HG02610 (cell line): ENCODE data around the gene PLK5.
"Not testable (repeated sequence)": the region's sequence is repeated elsewhere in the genome, so short reads cannot be mapped to it uniquely, and the experiment has no call there.

Experiments used
- ATAC-seq: cut with Tn5 transposase; IDR thresholded peaks from one replicate; pipeline ENCODE4 v1.9.1; 2021; ENCODE audit warnings: mild to moderate bottlenecking, moderate library complexity; ENCODE audit not compliant: unreplicated experiment

Gene PLK5

DNA sequence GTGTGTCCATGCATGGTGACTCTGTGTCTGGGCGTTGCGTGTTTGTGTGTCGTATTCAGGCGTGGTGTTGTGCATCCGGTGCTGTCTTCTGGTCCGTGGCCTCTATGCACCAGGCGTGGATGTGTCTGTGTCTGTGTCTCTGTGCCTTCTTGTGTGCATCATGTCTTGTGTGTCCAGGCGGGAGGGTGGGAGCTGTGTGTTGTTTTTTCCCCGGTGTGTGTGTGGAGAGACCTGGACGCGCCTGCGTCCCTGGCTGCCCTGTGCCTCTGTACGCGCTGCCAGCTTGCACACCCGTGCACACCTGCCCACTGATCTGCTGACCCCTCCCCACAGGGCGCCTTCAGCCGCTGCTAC is 1.1 kb downstream of the PLK5 start:
- ATAC-seq, result no peak

DNA sequence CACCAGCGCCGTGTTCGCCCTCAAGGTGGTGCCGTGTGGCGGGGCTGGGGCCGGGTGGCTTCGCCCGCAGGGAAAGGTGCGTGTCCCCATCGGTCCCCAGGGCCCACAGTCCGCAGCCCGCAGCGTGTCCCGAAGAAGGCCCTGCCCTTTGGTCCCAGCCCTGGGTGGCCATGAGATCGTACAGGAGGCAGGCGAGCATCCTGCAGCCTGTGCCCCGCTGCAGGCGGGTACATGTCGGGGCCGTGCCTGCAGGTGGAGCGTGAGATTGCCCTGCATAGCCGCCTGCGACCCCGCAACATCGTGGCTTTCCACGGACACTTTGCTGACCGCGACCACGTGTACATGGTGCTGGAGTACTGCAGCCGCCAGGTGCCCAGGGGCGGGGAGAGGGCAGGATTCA is 1.5 kb downstream of the PLK5 start:
- ATAC-seq, result no peak

GRCh38 chr19:1526066-1526778 is 2.3 kb downstream of the PLK5 start:
- ATAC-seq, result no peak

DNA sequence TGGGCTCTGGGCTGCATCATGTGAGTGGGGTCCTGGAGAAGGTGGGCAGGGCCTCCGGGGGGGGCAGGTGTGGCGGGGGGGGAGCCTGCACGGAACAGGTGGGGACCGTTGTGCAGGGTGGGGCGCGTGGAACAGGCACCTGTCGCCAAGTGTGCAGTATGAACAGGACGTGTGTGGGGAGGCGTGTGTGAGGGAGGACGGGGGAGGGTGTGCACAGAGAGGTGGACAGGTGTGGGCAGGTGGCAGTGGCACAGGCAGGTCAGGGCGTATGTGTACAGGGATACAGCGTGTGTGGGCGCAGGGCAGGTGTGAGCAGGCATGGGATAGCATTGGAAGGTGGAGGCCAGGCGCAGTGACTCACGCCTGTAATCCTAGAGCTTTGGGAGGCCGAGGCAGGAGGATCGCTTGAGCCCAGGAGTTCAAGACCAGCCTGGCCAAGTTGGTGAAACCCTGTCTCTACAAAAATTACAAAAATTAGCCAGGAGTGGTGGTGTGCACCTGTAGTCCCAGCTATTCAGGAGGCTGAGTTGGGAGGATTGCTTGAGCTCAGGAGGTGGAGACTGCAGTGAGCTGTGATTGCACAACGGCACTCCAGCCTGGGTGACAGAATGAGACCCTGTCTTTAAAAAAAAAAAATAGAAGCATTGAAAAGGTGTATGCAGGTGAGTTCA is 3.2 kb downstream of the PLK5 start:
- ATAC-seq, result no peak

DNA sequence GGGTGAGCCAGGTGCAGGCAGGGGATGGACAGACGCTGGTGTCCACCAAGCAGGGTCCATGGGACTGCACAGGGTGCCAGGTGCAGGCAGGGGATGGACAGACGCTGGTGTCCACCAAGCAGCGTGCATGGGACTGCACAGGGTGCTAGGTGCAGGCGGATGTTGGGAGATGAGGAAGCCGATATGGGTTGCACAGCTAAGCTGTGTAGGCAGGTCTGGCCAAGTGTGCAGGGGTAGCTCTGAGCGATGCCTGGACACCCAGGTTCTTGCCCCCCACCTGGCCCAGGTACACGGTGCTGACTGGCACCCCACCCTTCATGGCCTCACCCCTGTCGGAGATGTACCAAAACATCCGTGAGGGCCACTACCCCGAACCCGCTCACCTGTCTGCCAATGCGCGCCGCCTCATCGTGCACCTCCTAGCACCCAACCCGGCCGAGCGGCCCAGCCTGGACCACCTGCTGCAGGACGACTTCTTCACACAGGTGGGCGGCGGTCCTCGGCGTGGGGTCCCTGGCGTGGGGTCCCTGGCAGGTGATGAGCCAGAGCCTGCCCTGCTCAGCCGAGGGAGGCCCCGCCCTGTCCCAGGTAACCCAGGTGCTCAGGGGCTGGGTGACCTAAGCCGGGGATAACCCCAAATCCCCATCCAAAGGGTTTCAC is 3.9 kb downstream of the PLK5 start:
- no peak for ATAC-seq

DNA sequence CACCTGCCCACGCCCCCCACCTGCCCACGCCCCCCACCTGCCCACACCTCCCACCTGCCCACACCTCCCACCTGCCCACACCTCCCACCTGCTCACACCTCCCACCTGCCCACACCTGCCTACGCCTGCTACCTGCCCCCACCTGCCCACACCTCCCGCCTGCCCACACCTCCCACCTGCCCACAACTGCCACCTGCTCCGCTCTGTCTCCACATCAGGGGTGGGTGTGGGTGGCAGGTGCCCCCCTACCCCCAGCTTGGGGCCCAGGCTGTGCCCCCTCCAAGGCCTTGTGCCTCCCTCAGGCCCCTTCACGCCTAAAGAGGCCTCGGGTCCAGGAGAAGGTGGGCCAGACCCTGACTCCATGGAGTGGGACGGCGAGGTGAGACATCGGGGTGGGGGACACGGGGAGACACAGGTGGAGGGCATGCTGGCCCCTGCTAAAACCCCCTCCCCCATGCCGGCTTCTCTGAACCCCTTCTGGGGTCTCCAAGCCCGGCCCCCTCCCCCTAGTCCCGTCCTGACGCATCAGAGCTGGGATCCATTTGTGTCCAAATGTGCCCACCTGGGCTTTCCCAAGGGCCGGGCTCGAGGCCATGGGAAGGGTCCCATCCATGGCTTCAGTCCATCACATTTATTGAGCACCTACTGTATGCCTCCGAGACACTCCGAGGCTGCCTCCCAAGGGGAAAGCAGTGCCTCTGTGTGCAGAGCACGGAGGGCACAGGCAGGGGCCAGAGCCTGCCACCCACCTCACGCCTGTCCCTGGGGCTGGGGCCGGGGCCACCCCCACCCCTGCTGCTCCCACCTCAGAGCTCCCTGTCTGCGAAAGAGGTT is 4.9 kb downstream of the PLK5 start:
- no peak for ATAC-seq

- no peak for ATAC-seq
These were observed 5.5 kb downstream of the PLK5 start for GRCh38 chr19:1529430-1529816.

GRCh38 chr19:1530856-1531255 is 7.0 kb downstream of the PLK5 start:
- ATAC-seq, result not testable (repeated sequence)

DNA sequence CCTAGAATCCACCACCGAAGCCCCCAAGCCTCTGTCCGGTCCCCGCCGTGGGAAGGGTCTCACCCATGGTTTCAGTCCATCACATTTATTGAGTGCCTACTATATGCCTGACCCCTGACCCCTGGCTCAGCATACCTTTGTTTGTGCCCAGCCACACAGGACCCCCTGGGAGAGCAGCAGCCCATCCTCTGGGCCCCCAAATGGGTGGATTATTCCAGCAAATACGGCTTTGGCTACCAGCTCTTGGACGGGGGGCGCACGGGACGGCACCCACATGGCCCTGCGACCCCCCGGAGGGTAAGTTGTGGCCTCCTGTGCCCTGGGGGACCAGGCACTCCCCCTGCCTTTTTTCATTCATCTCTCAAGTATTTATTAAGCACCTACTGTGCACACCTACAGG is 7.7 kb downstream of the PLK5 start:
- ATAC-seq, result no peak

DNA sequence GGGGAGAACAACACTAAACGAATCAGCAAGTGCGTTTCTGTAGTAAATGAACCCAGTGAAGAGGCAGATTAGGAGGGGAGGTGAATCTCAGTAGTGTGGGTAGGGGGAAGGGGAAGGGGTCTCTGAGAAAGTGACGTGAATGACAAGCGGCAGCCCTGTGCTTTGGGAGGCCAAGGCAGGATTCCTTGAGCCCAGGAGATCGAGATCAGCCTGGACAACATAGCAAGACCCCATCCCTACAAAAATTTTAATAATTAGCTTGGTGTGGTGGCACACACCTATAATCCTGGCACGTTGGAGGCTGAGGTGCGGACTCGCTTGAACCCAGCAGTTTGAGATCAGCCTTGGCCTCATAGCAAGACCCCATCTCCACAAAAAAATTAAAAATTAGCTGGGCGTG is 8.1 kb downstream of the PLK5 start:
- ATAC-seq, result no peak

GRCh38 chr19:1533510-1534150 is 9.8 kb downstream of the PLK5 start:
- ATAC-seq, result no peak

- ATAC-seq, result no peak
These were observed 11.1 kb downstream of the PLK5 start for GRCh38 chr19:1534972-1535371.

DNA sequence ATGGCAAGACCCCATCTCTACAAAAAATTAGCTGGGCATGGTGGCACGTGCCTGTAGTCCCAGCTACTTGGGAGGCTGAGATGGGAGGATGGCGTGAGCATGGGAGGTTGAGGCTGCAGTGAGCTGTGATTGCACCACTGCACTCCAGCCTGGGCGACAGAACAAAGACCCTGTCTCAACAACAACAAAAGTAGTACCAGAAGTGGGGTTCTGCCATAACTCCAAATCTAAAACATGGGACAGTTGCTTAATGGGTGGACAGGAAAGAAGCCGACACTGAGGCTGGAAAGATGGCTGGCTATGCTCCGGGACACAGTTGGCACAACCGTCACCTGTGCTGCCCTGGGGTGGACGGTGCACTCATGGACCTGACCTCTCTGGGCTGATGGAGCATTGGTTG is 11.8 kb downstream of the PLK5 start:
- not testable (repeated sequence) for ATAC-seq

DNA sequence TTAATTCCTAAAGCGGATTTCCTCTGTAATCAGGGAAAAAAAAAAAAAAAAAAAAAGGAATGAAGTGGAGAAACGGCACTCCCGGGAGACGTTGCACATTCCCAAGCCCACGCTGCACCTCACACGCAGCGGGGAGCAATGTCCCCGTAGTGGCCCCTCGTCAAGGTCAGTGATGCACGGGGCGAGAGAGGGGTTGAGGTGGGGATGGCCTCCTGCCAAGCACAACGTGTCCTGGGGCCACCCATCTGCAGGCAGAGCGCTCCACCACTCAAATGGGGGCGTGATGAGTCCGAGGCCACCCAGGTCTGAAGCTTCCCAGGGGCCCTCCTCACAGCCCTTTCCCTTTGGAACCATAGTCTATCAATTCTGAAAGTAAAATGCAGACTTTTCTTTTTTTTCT is 15.1 kb downstream of the PLK5 start:
- no peak for ATAC-seq

- not testable (repeated sequence) for ATAC-seq
These were observed 15.9 kb downstream of the PLK5 start for GRCh38 chr19:1539749-1540148.

DNA sequence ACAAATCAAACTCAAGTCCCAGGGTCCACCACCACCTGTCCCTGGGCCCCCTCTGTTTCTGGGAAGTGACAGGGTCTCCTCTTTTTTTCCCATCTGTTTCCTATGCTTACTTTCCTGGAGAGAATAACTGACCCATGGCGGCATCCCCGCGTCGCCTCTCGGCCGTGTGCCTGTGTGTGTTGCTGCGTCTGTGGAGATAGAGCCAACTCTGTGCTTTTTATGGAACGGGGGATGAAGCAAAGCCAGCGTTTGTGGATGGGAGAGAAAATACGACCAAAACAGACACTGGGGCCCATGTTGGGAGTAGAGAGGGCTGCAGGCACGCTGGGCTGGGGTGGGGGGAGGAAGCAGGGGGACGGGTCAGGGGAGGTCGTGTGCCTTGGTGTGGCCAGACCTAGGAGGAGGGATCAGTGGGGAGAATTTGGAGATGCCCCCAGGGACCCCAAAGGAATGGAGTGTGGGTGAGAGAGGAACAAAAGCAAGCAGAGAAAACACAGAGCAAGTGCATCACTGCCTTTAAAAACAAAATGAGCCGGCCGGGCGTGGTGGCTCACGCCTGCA is 16.6 kb downstream of the PLK5 start:
- no peak for ATAC-seq

GRCh38 chr19:1549332-1549945 is 25.6 kb downstream of the PLK5 start:
- ATAC-seq, result no peak

DNA sequence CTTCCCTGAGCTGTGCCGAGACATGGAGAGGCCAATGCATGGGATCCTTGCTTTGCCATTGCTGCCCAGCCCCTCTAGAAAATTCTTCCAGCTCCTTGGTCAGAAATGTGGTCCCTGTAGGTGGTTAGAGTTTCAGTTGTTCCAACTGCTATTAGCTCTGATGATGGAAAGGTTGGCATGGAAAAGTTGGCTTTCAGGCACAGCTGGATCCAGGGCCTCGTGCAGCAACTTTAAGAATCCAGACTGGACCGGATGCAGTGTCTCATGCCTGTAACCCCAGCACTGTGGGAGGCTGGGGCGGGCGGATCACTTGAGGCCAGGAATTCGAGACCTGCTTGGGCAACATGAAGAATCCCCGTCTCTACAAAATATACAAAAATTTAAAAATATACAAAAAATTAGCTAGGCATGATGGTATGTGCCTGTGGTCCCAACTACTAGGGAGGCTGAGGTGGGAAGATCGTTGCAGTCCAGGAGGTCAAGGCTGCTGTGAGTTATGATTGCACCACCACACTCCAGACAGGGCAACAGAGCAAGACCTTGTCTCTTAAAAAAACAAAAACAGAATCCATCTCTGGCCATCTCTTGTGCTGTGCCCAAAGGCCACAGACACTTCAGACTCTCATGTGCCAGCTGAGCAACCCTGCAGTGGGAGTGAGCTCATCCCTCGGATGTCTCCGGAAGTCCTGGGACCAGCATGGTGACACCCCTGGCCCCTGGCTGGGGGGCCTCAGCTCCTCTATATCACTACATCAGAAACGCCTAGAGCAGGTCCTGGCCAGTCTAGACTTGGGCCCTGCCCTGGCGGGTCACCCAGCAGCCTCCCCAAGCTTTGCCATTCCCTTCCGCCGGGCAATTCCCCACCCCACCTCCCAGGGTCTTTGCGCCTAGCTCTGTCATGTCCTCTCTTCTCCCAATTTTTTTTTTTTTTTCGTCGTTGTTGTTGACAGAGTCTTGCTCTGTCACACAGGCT is 27.5 kb downstream of the PLK5 start:
- no peak for ATAC-seq

- ATAC-seq, result no peak
These were observed 29.5 kb downstream of the PLK5 start for GRCh38 chr19:1553415-1553814.
